IMR-90 (cell line): Measurements from ENCODE around the gene ATF4. TPM values are rescaled to one million over a fixed set of nuclear protein-coding genes. Genes with fewer than 3 reads are reported as not detected.

Experiments used
- ATAC-seq: fragments of 200-7000 bp; cut with Tn5 transposase; 2 replicates; pipeline ENCODE4 v1.9.1; 2020; ENCODE audit warnings: low read depth, mild to moderate bottlenecking, moderate library complexity
- BruUV-seq: library from RNA; stranded (reverse); fragments of 400-500 nt; replicated peaks from 2 replicates; lab custom pipeline; 2021; lab: Mats Ljungman, UMichigan
- CTCF ChIA-PET: fragments of 300-600 bp; formaldehyde crosslinking; extraction: SDS; loops from one replicate; lab custom pipeline; 2021; ENCODE audit warnings: antibody characterized with exemption; lab: Yijun Ruan, JAX
- POLR2A ChIA-PET: fragments of 300-600 bp; sonication (Branson Sonifier 250); formaldehyde crosslinking; loops from one replicate; lab custom pipeline; 2022; ENCODE audit warnings: antibody characterized with exemption; ENCODE audit not compliant: unreplicated experiment; lab: Charles Lee
- DNase-seq: peaks from one replicate; pipeline ENCODE4 v3.0.0; 2013
- H2AFZ ChIP-seq: replicated peaks from 2 replicates; pipeline ENCODE3; 2013; ENCODE audit warnings: low read length, mild to moderate bottlenecking; ENCODE audit not compliant: poor library complexity
- H2AK5ac ChIP-seq: 2 replicates; pipeline ENCODE4 v1.6.1; 2013; ENCODE audit warnings: low read depth, low read length, inconsistent platforms
- H2AK9ac ChIP-seq: replicated peaks from 2 replicates; pipeline ENCODE3; 2013; ENCODE audit warnings: mild to moderate bottlenecking, low read depth, low read length, moderate library complexity; ENCODE audit not compliant: poor library complexity
- H2BK120ac ChIP-seq: 2 replicates; pipeline ENCODE4 v1.6.1; 2013; ENCODE audit warnings: low read depth, low read length, inconsistent platforms
- H2BK15ac ChIP-seq: 3 replicates; pipeline ENCODE4 v1.6.1; 2013; ENCODE audit warnings: low read depth, low read length, inconsistent platforms
- H2BK20ac ChIP-seq: 2 replicates; pipeline ENCODE4 v1.6.1; 2013; ENCODE audit warnings: low read depth, mild to moderate bottlenecking, inconsistent platforms, low read length, moderate library complexity
- H2BK5ac ChIP-seq: 2 replicates; pipeline ENCODE4 v1.6.1; 2013; ENCODE audit warnings: mild to moderate bottlenecking, low read depth, low read length, inconsistent platforms; ENCODE audit not compliant: poor library complexity, severe bottlenecking
- H3K14ac ChIP-seq: replicated peaks from 2 replicates; pipeline ENCODE4 v1.6.1; 2013; ENCODE audit warnings: low read depth, low read length, inconsistent platforms
- H3K18ac ChIP-seq: 2 replicates; pipeline ENCODE4 v1.6.1; 2013; ENCODE audit warnings: low read depth, low read length, control low read depth
- H3K23ac ChIP-seq: 2 replicates; pipeline ENCODE4 v1.6.1; 2013; ENCODE audit warnings: low read depth, low read length, inconsistent platforms
- H3K27ac ChIP-seq: 2 replicates; pipeline ENCODE4 v1.5.1; 2013; ENCODE audit warnings: mild to moderate bottlenecking, control low read depth, low read length; ENCODE audit not compliant: insufficient read depth
- H3K27me3 ChIP-seq: 2 replicates; pipeline ENCODE4 v1.6.1; 2013; ENCODE audit warnings: low read length; ENCODE audit not compliant: control insufficient read depth, insufficient read depth
- H3K36me3 ChIP-seq: 2 replicates; pipeline ENCODE4 v1.6.1; 2013; ENCODE audit warnings: low read length, mixed read lengths; ENCODE audit not compliant: control insufficient read depth, insufficient read depth
- H3K4ac ChIP-seq: 2 replicates; pipeline ENCODE4 v1.6.1; 2013; ENCODE audit warnings: low read depth, low read length, inconsistent platforms
- H3K4me1 ChIP-seq: 2 replicates; pipeline ENCODE4 v1.6.1; 2013; ENCODE audit warnings: low read length, mixed read lengths; ENCODE audit not compliant: control insufficient read depth, insufficient read depth
- H3K4me2 ChIP-seq: 2 replicates; pipeline ENCODE4 v1.6.1; 2013; ENCODE audit warnings: low read depth, mild to moderate bottlenecking, control low read depth, low read length, moderate library complexity
- H3K4me3 ChIP-seq: 2 replicates; pipeline ENCODE4 v1.5.1; 2013; ENCODE audit warnings: low read depth, mild to moderate bottlenecking, control low read depth, low read length, moderate library complexity; ENCODE audit not compliant: insufficient read depth
- H3K56ac ChIP-seq: 2 replicates; pipeline ENCODE4 v1.6.1; 2013; ENCODE audit warnings: low read length, inconsistent platforms; ENCODE audit not compliant: insufficient read depth; ENCODE audit errors: extremely low read depth
- H3K79me1 ChIP-seq, 2 experiments: 2 replicates each; pipeline ENCODE4 v1.6.1; 2013; ENCODE audit warnings: low read length in 2 of 2, inconsistent platforms in 1 of 2, low read depth in 1 of 2
- H3K9ac ChIP-seq: 2 replicates; pipeline ENCODE4 v1.6.1; 2013; ENCODE audit warnings: low read depth, low read length, control low read depth
- H3K9me1 ChIP-seq: 2 replicates; pipeline ENCODE4 v1.6.1; 2013; ENCODE audit warnings: low read length, inconsistent platforms; ENCODE audit not compliant: insufficient read depth
- H3K9me3 ChIP-seq: 2 replicates; pipeline ENCODE4 v1.6.1; 2013; ENCODE audit warnings: low read length; ENCODE audit not compliant: control insufficient read depth, insufficient read depth
- H4K20me1 ChIP-seq: 2 replicates; pipeline ENCODE4 v1.6.1; 2013; ENCODE audit warnings: low read length, inconsistent platforms; ENCODE audit not compliant: insufficient read depth
- H4K5ac ChIP-seq: 2 replicates; pipeline ENCODE4 v1.6.1; 2013; ENCODE audit warnings: mild to moderate bottlenecking, low read depth, low read length, control low read depth
- H4K8ac ChIP-seq, 2 experiments: 2 replicates each; pipeline ENCODE4 v1.6.1; 2013; ENCODE audit warnings: low read depth in 2 of 2, low read length in 2 of 2, control low read depth in 1 of 2, inconsistent platforms in 1 of 2
- H4K91ac ChIP-seq: 2 replicates; pipeline ENCODE4 v1.6.1; 2013; ENCODE audit warnings: low read depth, low read length, inconsistent platforms; ENCODE audit not compliant: insufficient read depth
- BHLHE40 ChIP-seq: fragments of 150-350 bp; IDR thresholded peaks from 2 replicates; pipeline ENCODE4 v1.6.1; 2016; ENCODE audit warnings: mild to moderate bottlenecking, low read depth, low read length
- CEBPB ChIP-seq: IDR thresholded peaks from 2 replicates; pipeline ENCODE4 v1.6.1; 2012; ENCODE audit warnings: low read depth, low read length, improper control_type of control experiment
- CHD1 ChIP-seq: IDR thresholded peaks from 2 replicates; pipeline ENCODE4 v1.6.1; 2012; ENCODE audit warnings: low read depth, low read length, improper control_type of control experiment
- FOS ChIP-seq: fragments of 150-350 bp; IDR thresholded peaks from 2 replicates; pipeline ENCODE4 v1.6.1; 2016; ENCODE audit warnings: low read depth, low read length
- MAFK ChIP-seq: IDR thresholded peaks from 2 replicates; pipeline ENCODE4 v1.6.1; 2012; ENCODE audit warnings: low read depth, low read length, improper control_type of control experiment
- MAZ ChIP-seq: IDR thresholded peaks from 2 replicates; pipeline ENCODE4 v1.6.1; 2012; ENCODE audit warnings: low read depth, mild to moderate bottlenecking, low read length, improper control_type of control experiment, moderate library complexity, borderline replicate concordance
- MXI1 ChIP-seq: IDR thresholded peaks from 2 replicates; pipeline ENCODE4 v1.6.1; 2012; ENCODE audit warnings: low read depth, mild to moderate bottlenecking, low read length, moderate library complexity, borderline replicate concordance
- POLR2A ChIP-seq: IDR thresholded peaks from 2 replicates; pipeline ENCODE4 v1.6.1; 2012; ENCODE audit warnings: mild to moderate bottlenecking, low read depth, low read length
- RAD21 ChIP-seq: IDR thresholded peaks from 2 replicates; pipeline ENCODE4 v1.6.1; 2012; ENCODE audit warnings: low read length, improper control_type of control experiment
- RCOR1 ChIP-seq: IDR thresholded peaks from 2 replicates; pipeline ENCODE4 v1.6.1; 2012; ENCODE audit warnings: mild to moderate bottlenecking, low read length, improper control_type of control experiment; ENCODE audit not compliant: insufficient replicate concordance
- SMC3 ChIP-seq: fragments of 150-350 bp; IDR thresholded peaks from 2 replicates; pipeline ENCODE4 v1.6.1; 2016; ENCODE audit warnings: low read depth, mild to moderate bottlenecking, antibody characterized with exemption, low read length, moderate library complexity
- WGBS, 2 experiments: methylation state at CpG; one replicate each; pipeline versions ENCODE4 v1.1.5 to v1.1.7; 2013; ENCODE audit warnings: missing lambda C conversion rate in 2 of 2; ENCODE audit not compliant: insufficient read length in 1 of 2; ENCODE audit errors: extremely low coverage in 2 of 2; 5-methylcytosine and 5-hydroxymethylcytosine counted together
- dilution Hi-C: fragments of 300-500 bp; cut with HindIII; formaldehyde crosslinking; loops from one replicate; pipeline ENCODE4 v1.14.3; 2018; ENCODE audit warnings: low sequenced_read_pairs; ENCODE audit not compliant: unreplicated experiment
- in situ Hi-C: fragments of 300-500 bp; cut with MboI; formaldehyde crosslinking; loops from 3 replicates; pipeline ENCODE4 v1.14.3; 2019; ENCODE audit warnings: low sequenced_read_pairs, inconsistent platforms, mixed read lengths
- intact Hi-C: fragments of 100-400 bp; cut with micrococcal nuclease; formaldehyde crosslinking; loops from 2 replicates; pipeline ENCODE4 v1.10.0; 2022
- polyA plus RNA-seq, 3 experiments: library from polyadenylated mRNA; depleted of rRNA; stranded (reverse); fragments of >200 nt; gene quantifications; 2 replicates each; pipeline ENCODE4 v1.2.3, GENCODE V29; 2012; ENCODE audit warnings: low replicate concordance in 1 of 3
- total RNA-seq: library from RNA; depleted of rRNA; stranded (reverse); fragments of >200 nt; gene quantifications from 2 replicates; pipeline ENCODE4 v1.2.3, GENCODE V29; 2012
- TF ChIP-seq, protein P1 (sequence below): fragments of 150-350 bp; IDR thresholded peaks from 2 replicates; pipeline ENCODE4 v1.6.1; 2017; ENCODE audit warnings: mild to moderate bottlenecking, antibody characterized with exemption, low read length, low read depth
- TF ChIP-seq, protein P2 (sequence below): conservative IDR thresholded peaks from 2 replicates; pipeline ENCODE4 v1.5.1; 2012; ENCODE audit warnings: mild to moderate bottlenecking, low read depth, low read length, improper control_type of control experiment

The ATF4 gene
- total and polyA plus RNA-seq, 2 of the 4 experiments (the other 2 are of a cell fraction): 148 to 662 TPM

DNA sequence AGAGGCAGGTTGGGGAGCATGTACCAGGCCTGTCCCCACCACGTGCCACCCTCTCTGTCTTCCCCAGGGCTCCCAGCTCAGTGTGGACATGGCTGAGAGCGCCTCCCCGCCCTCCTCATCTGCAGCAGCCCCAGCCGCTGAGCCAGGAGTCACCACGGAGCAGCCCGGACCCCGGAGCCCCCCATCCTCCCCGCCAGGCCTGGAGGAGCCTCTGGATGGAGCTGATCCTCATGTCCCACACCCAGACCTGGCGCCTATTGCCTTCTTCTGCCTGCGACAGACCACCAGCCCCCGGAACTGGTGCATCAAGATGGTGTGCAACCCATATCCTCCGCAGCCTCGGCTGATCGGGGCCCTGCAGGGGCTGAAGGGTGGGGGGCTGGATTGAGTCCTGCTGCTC, 50.3 kb downstream of the ATF4 start, which contains the start of gene CACNA1I:
Gene CACNA1I, plus strand, starts transcription at position 89 of the 400 bp plus-strand sequence. Its CDS starts 0 bp downstream, at position 89.
- no peaks in the 10 kb centered on the region for H3K36me3 ChIP-seq
- intact Hi-C loops: no loop called here
- CTCF ChIA-PET: interaction anchor here (0.7 to 1.4 kb wide), 2 partner anchors 7 to 11 kb away, joined by 4 read pairs; no protein-coding TSS in a partner anchor
- H3K9ac ChIP-seq: no peak within 1 kb of the TSS
- peaks cover 15% of the 10 kb centered on the region for H3K9me1 ChIP-seq
- ATAC-seq: no peak
- H2BK15ac ChIP-seq: no peak within 1 kb of the TSS
- H3K4me3 ChIP-seq: no peak within 1 kb of the TSS
- H2AK9ac ChIP-seq: no peak within 1 kb of the TSS
- H4K91ac ChIP-seq: no peak within 1 kb of the TSS
- DNase-seq: no peak
- no peak within 1 kb of the TSS for H3K23ac ChIP-seq
- no peak within 1 kb of the TSS for H2AFZ ChIP-seq
- no peak within 1 kb of the TSS for H3K14ac ChIP-seq
- no peak within 1 kb of the TSS for H2BK5ac ChIP-seq
- H3K56ac ChIP-seq: no peak within 1 kb of the TSS
- H4K8ac ChIP-seq: no peak within 1 kb of the TSS
- POLR2A ChIA-PET: no interaction called here
- no peak within 1 kb of the TSS for H3K27ac ChIP-seq
- H3K4ac ChIP-seq: no peak within 1 kb of the TSS; the same call in 1 of the 2 replicates
- in situ Hi-C loops: no loop called here
- no peak within 1 kb of the TSS for H3K18ac ChIP-seq
- peaks cover 3% of the 10 kb centered on the region; the same call in 1 of the 2 replicates for H3K9me3 ChIP-seq
- dilution Hi-C loops: no loop called here
- no peak within 1 kb of the TSS for H2AK5ac ChIP-seq
- peaks cover 3% of the 10 kb centered on the region; the same call in 1 of the 2 replicates for H4K20me1 ChIP-seq
- no TSS peak for BruUV-seq
- H2BK20ac ChIP-seq: no peak within 1 kb of the TSS
- H2BK120ac ChIP-seq: no peak within 1 kb of the TSS
- H3K27me3 ChIP-seq: peaks cover 3% of the 10 kb centered on the region
- no CpG with 5 or more reads among the region's 14 CpGs for WGBS, 2 experiments
- H4K5ac ChIP-seq: no peak within 1 kb of the TSS
- no peaks in the 10 kb centered on the region for H3K79me1 ChIP-seq
- H3K4me1 ChIP-seq: peaks cover 7% of the 10 kb centered on the region
- TF ChIP-seq, protein P1, sequence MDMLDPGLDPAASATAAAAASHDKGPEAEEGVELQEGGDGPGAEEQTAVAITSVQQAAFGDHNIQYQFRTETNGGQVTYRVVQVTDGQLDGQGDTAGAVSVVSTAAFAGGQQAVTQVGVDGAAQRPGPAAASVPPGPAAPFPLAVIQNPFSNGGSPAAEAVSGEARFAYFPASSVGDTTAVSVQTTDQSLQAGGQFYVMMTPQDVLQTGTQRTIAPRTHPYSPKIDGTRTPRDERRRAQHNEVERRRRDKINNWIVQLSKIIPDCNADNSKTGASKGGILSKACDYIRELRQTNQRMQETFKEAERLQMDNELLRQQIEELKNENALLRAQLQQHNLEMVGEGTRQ: no peak
- TF ChIP-seq RAD21: no peak
- TF ChIP-seq POLR2A: no peak
- no peak for TF ChIP-seq CEBPB
- TF ChIP-seq MXI1: no peak
- no peak for TF ChIP-seq BHLHE40
- TF ChIP-seq RCOR1: no peak
- no peak for TF ChIP-seq MAZ
- no peak for TF ChIP-seq FOS
- no peak for TF ChIP-seq MAFK
- TF ChIP-seq, protein P2, sequence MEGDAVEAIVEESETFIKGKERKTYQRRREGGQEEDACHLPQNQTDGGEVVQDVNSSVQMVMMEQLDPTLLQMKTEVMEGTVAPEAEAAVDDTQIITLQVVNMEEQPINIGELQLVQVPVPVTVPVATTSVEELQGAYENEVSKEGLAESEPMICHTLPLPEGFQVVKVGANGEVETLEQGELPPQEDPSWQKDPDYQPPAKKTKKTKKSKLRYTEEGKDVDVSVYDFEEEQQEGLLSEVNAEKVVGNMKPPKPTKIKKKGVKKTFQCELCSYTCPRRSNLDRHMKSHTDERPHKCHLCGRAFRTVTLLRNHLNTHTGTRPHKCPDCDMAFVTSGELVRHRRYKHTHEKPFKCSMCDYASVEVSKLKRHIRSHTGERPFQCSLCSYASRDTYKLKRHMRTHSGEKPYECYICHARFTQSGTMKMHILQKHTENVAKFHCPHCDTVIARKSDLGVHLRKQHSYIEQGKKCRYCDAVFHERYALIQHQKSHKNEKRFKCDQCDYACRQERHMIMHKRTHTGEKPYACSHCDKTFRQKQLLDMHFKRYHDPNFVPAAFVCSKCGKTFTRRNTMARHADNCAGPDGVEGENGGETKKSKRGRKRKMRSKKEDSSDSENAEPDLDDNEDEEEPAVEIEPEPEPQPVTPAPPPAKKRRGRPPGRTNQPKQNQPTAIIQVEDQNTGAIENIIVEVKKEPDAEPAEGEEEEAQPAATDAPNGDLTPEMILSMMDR: no peak
- TF ChIP-seq CHD1: no peak
- TF ChIP-seq SMC3: no peak
- no peak within 1 kb of the TSS for H3K4me2 ChIP-seq
